RWPE1 (cell line): Measurements from ENCODE around the gene ST3GAL5.

Experiments
- CTCF ChIA-PET: fragments of 350-600 bp; sonication (Branson Sonifier 250); formaldehyde crosslinking; extraction: SDS; loops from one replicate; lab custom pipeline; 2021; lab: Yijun Ruan, JAX
- POLR2A ChIA-PET: fragments of 400-600 bp; formaldehyde crosslinking; extraction: SDS; loops from one replicate; lab custom pipeline; 2020; ENCODE audit warnings: antibody characterized with exemption; ENCODE audit not compliant: low non-redundant PET; lab: Yijun Ruan, JAX
- DNase-seq: peaks from one replicate; pipeline ENCODE4 v3.0.0; 2012; ENCODE audit warnings: low spot score
- H3K27ac ChIP-seq: fragments of 450-650 bp; 2 replicates; pipeline ENCODE4 v1.5.1; 2017
- TF ChIP-seq, protein P1 (sequence below): fragments of 450-650 bp; conservative IDR thresholded peaks from 2 replicates; pipeline ENCODE4 v1.5.1; 2017; ENCODE audit warnings: low read depth, mild to moderate bottlenecking

The ST3GAL5 gene

GRCh38 chr2:85800586-85800985 lies 88.2 kb downstream of the ST3GAL5 start:
- no peak overlapping the region for H3K27ac ChIP-seq
- no peak for DNase-seq
- POLR2A ChIA-PET = no interaction called here
- TF ChIP-seq, protein P1, sequence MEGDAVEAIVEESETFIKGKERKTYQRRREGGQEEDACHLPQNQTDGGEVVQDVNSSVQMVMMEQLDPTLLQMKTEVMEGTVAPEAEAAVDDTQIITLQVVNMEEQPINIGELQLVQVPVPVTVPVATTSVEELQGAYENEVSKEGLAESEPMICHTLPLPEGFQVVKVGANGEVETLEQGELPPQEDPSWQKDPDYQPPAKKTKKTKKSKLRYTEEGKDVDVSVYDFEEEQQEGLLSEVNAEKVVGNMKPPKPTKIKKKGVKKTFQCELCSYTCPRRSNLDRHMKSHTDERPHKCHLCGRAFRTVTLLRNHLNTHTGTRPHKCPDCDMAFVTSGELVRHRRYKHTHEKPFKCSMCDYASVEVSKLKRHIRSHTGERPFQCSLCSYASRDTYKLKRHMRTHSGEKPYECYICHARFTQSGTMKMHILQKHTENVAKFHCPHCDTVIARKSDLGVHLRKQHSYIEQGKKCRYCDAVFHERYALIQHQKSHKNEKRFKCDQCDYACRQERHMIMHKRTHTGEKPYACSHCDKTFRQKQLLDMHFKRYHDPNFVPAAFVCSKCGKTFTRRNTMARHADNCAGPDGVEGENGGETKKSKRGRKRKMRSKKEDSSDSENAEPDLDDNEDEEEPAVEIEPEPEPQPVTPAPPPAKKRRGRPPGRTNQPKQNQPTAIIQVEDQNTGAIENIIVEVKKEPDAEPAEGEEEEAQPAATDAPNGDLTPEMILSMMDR = no peak
- CTCF ChIA-PET = interaction anchor here (1.0 to 1.4 kb wide), 2 partner anchors 50 to 93 kb away, joined by 3 to 5 read pairs; no protein-coding TSS in a partner anchor

GRCh38 chr2:85799215-85799956 lies 89.4 kb downstream of the ST3GAL5 start:
- ChIA-PET CTCF (interaction anchor here (0.6 to 1.0 kb wide), 3 partner anchors 58 to 92 kb away, joined by 3 read pairs; no protein-coding TSS in a partner anchor), POLR2A (no interaction called here)
- TF ChIP-seq, protein P1 = no peak
- no peak overlapping the region for H3K27ac ChIP-seq
- DNase-seq = peak; percentile 89

GRCh38 chr2:85797921-85798320 lies 90.9 kb downstream of the ST3GAL5 start:
- ChIA-PET POLR2A (no interaction called here), CTCF (no interaction called here)
- DNase-seq = no peak
- TF ChIP-seq, protein P1 = no peak; the same call in 1 of the 2 replicates
- H3K27ac ChIP-seq = no peak overlapping the region

DNA sequence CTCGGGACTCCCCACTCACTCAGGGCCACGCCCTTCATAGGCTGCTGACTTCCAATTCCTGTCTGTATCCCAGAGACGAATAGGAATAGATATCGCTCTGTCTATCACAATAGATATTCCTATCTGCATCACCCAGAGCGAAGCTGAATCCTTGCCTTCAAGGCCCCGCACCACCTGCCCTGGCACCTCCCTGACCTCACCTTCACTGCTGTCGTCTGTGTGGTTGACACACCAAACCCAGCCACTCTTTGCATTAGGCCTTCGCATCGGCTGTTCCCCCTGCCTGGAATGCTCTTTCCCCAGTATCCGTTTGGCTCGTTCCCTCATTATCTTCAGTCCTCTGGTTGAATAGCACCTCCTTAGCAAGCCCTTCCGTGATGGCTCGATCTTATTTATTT lies 91.5 kb downstream of the ST3GAL5 start:
- POLR2A ChIA-PET = no interaction called here
- DNase-seq = no peak
- peak overlapping the region; percentile 58 for H3K27ac ChIP-seq
- TF ChIP-seq, protein P1 = no peak
- CTCF ChIA-PET = no interaction called here

GRCh38 chr2:85796341-85797262 lies 92.2 kb downstream of the ST3GAL5 start:
- POLR2A ChIA-PET = no interaction called here
- no peak for DNase-seq
- CTCF ChIA-PET = no interaction called here
- H3K27ac ChIP-seq = peak overlapping the region; percentile 58
- TF ChIP-seq, protein P1 = no peak

DNA sequence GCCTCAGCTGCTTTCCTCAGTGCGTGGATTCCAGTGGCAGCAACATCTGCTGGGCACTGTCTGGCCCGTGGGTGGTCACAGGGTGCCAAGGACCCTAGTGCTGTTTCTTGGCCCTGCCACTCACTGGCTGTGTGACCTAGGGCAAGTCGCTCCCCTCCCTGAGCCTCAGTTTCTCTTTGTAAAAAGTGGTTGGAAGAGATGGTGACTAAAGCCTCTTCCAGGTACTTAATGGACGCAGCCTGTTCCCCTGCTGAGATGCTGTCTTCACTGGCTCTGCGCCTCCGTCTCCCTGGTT lies 92.8 kb downstream of the ST3GAL5 start:
- ChIA-PET POLR2A (no interaction called here), CTCF (interaction anchor here (0.9 to 1.0 kb wide), 2 partner anchors 23 to 67 kb away, joined by 4 read pairs; no protein-coding TSS in a partner anchor)
- DNase-seq = no peak
- H3K27ac ChIP-seq = peak overlapping the region; percentile 58
- TF ChIP-seq, protein P1 = no peak
